Right forelimb (tissue), 1 donor: ENCODE data around the gene OR2H2.
A peak's percentile ranks its signal among the peaks of the same experiment; 100 is the strongest.

ENCODE experiments used
- DNase-seq: peaks from one replicate; pipeline ENCODE4 v3.0.0-alpha.2; 2018

Gene OR2H2

DNA sequence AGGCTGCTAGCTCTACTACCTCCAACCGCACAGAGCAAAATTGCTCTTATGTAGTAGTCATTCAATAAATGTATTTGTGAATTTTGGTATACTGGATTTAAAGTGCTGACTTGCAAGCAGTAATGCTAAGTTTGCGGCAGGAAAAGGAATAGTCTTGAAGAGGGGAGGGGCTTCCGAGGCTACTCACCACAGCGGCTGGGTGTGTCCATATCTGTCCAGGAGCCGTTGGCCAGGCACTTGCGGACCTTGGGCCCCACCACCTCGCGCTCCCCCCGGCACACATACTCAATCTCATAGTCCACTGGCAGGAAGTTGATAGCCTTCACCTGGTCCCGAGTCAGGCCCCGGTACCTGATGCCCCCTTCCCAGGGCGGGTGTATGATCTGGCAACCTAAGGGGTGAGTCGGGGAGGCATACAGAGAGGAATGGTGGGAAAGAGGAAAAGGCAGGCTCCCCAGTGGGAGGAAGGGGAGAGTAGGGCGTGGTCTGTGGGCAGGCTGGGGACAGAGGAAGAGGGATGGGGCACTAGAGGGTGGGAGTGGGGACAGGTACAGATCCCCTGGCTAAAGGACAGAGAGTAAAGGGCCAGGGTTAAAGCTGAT, 46.4 kb downstream of the OR2H2 start:
- no peak for DNase-seq

DNA sequence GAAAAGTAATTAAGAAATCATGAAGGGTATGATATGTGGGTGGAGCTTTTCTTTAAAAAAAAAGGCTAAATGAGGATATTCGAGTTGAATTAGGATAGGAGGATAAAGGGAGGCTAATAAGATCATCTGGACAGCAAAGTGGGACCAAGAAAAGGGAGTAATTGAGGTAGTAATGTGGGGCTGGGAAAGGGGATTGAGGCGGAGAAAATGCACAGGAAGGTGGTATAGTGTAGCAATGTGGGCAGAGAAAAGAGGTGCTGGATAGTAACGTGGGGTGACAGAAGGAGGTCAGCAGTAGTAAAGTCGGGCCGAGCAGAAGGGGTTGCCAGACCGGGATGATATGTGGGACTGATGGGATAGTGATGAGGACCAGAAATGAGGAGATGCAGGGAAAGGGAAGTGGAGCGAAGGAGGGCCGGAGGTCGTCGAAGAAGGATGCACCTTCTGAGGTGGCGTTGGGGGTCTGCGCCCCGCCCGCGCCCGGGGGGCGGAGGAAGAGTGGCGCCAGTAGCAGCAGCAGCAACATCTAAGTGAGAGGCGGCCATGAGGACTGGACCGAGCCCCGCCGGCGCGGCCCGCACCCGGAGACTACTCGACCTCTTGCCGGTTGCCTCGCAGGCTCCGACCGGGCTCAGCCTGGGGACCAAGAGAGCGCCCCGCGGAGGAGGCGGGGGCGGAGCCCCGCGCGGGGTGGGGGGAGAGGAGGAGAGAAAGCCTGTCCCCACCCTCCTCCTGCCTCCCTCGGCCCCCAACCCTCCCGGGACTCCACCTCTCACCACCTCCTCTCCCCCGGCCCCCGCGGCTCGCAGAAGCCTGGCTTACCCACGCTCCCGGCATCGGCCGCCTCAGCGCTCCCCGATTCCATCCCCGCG, 47.2 kb downstream of the OR2H2 start:
- peak; percentile 76 for DNase-seq

- DNase-seq = peak; percentile 93
These were observed 48.0 kb downstream of the OR2H2 start, which contains the start of gene GABBR1 for GRCh38 chr6:29632789-29633533. Gene GABBR1 (minus strand): TSS chr6:29633183. CDS start chr6:29632385, 798 bp downstream.

- no peak for DNase-seq
These were observed 48.6 kb downstream of the OR2H2 start for GRCh38 chr6:29633534-29633905.

GRCh38 chr6:29637247-29637646, 52.3 kb downstream of the OR2H2 start:
- no peak for DNase-seq
